ENCODE results near the gene CDH26.

DNA sequence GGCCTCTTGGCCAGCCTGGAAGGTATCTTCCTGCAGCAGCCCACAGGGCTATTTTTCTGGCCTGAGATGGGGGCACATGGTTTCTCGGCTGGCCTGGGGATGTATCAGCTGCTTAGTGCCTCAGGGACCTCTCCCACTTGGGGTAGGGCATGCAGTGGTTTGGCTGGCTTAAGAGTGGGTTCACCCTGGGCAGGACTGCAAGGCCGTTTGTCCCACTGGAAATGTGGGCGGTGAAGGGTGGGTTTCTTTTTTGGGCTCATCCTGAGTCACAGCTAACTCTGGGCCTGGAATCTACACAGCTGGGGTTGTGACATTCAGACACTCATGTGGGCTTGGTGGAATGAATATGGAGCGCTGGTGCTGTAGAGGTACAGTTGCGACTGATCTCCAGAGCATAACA is 62.0 kb downstream of the CDH26 start:
- TF ChIP-seq YY1 (IDR thresholded peaks at IDR 0.05; ENCODE audit: low read depth) (no peak), EP300 (IDR thresholded peaks at IDR 0.05; ENCODE audit: borderline replicate concordance) (no peak), TAF1 (IDR thresholded peaks at IDR 0.05; ENCODE audit: low read depth) (no peak), FOXM1 (IDR thresholded peaks at IDR 0.05; ENCODE audit: borderline replicate concordance, low read depth) (no peak), REST (IDR thresholded peaks at IDR 0.05; ENCODE audit: low read depth) (no peak), MAX (IDR thresholded peaks at IDR 0.05) (no peak), RAD21 (IDR thresholded peaks at IDR 0.05; ENCODE audit: low read depth) (no peak), NFIC (IDR thresholded peaks at IDR 0.05) (no peak), ZBTB7A (IDR thresholded peaks at IDR 0.05; ENCODE audit: low read depth) (no peak), CEBPB (IDR thresholded peaks at IDR 0.05) (no peak)

All from Ishikawa (cell line).